PC-3 (cell line): ENCODE results near the gene SMIM31. TPM values are rescaled to one million over a fixed set of nuclear protein-coding genes. Genes with fewer than 3 reads are reported as not detected.

Experiments
- ATAC-seq: fragments of 200-7000 bp; cut with Tn5 transposase; 2 replicates; pipeline ENCODE4 v1.9.1; 2020; ENCODE audit warnings: mild to moderate bottlenecking, moderate library complexity
- BruUV-seq: library from RNA; stranded (reverse); fragments of 400-500 nt; replicated peaks from 2 replicates; lab custom pipeline; 2021; lab: Mats Ljungman, UMichigan
- CTCF ChIA-PET: fragments of 300-600 bp; sonication (Branson Sonifier 250); formaldehyde crosslinking; loops from one replicate; lab custom pipeline; 2022; ENCODE audit warnings: antibody characterized with exemption; lab: Charles Lee
- POLR2A ChIA-PET: fragments of 300-600 bp; sonication (Branson Sonifier 250); formaldehyde crosslinking; loops from one replicate; lab custom pipeline; 2022; ENCODE audit warnings: antibody characterized with exemption; ENCODE audit not compliant: unreplicated experiment; lab: Charles Lee
- DNase-seq: peaks from one replicate; pipeline ENCODE4 v3.0.0-alpha.2; 2015
- H2AFZ ChIP-seq: fragments of 300-600 bp; sonication (generic); 2 replicates; pipeline ENCODE4 v1.6.0; 2016; ENCODE audit warnings: antibody characterized with exemption, low read length
- H3F3A ChIP-seq: fragments of 300-600 bp; sonication (generic); one replicate; pipeline ENCODE4 v1.6.0; 2017; ENCODE audit warnings: antibody characterized with exemption, low read length, control low read depth, mild to moderate bottlenecking; ENCODE audit not compliant: unreplicated experiment
- H3K27ac ChIP-seq: fragments of 300-600 bp; sonication (generic); 2 replicates; pipeline ENCODE4 v1.5.1; 2016; ENCODE audit warnings: mild to moderate bottlenecking, low read length
- H3K27me3 ChIP-seq: fragments of 300-600 bp; sonication (generic); 2 replicates; pipeline ENCODE4 v1.6.1; 2016; ENCODE audit warnings: low read length, mixed read lengths
- H3K36me3 ChIP-seq: fragments of 300-600 bp; sonication (generic); 2 replicates; pipeline ENCODE4 v1.6.1; 2016; ENCODE audit warnings: low read depth, mixed run types, low read length, mixed read lengths
- H3K4me1 ChIP-seq: fragments of 300-600 bp; sonication (generic); 2 replicates; pipeline ENCODE4 v1.5.1; 2016; ENCODE audit warnings: low read length; ENCODE audit not compliant: insufficient read depth
- H3K4me2 ChIP-seq: fragments of 300-600 bp; sonication (generic); 2 replicates; pipeline ENCODE4 v1.6.0; 2016; ENCODE audit warnings: low read length
- H3K4me3 ChIP-seq: fragments of 300-600 bp; sonication (generic); 2 replicates; pipeline ENCODE4 v1.5.1; 2016; ENCODE audit warnings: mild to moderate bottlenecking, low read length, mixed read lengths
- H3K79me2 ChIP-seq: fragments of 300-600 bp; sonication (generic); 2 replicates; pipeline ENCODE4 v1.6.1; 2017; ENCODE audit warnings: low read length, mixed read lengths
- H3K9ac ChIP-seq: fragments of 300-600 bp; sonication (generic); 2 replicates; pipeline ENCODE4 v1.6.0; 2016; ENCODE audit warnings: mild to moderate bottlenecking, low read length
- H3K9me2 ChIP-seq: fragments of 300-600 bp; sonication (generic); replicated peaks from 2 replicates; pipeline ENCODE4 v1.6.1; 2016; ENCODE audit warnings: mixed run types, low read length, mixed read lengths
- H3K9me3 ChIP-seq: fragments of 300-600 bp; sonication (generic); 2 replicates; pipeline ENCODE4 v1.6.1; 2016; ENCODE audit warnings: low read length, mixed read lengths
- H4K20me1 ChIP-seq: fragments of 300-600 bp; sonication (generic); 2 replicates; pipeline ENCODE4 v1.6.1; 2016; ENCODE audit warnings: low read length, mixed read lengths
- CTCF ChIP-seq: fragments of 300-600 bp; sonication (generic); conservative IDR thresholded peaks from 2 replicates; pipeline ENCODE4 v1.5.1; 2017; ENCODE audit warnings: antibody characterized with exemption, low read depth, mild to moderate bottlenecking, low read length
- EZH2 ChIP-seq: fragments of 300-600 bp; sonication (generic); IDR thresholded peaks from one replicate; pipeline ENCODE4 v1.6.1; 2017; ENCODE audit warnings: antibody characterized with exemption, mild to moderate bottlenecking, low read length; ENCODE audit not compliant: unreplicated experiment
- EZH2phosphoT487 ChIP-seq: fragments of 300-600 bp; sonication (generic); IDR thresholded peaks from 2 replicates; pipeline ENCODE4 v1.6.1; 2018; ENCODE audit warnings: mild to moderate bottlenecking, antibody characterized with exemption, low read length, borderline replicate concordance
- intact Hi-C: fragments of 100-400 bp; cut with micrococcal nuclease; formaldehyde crosslinking; loops from 2 replicates; pipeline ENCODE4 v1.9.0; 2023
- total RNA-seq: library from RNA; depleted of rRNA; stranded (reverse); fragments of >200 nt; gene quantifications from 2 replicates; pipeline ENCODE4 v1.2.3, GENCODE V29; 2014

Gene SMIM31
- total RNA-seq, 1 experiment from 2014 or later = not detected

DNA sequence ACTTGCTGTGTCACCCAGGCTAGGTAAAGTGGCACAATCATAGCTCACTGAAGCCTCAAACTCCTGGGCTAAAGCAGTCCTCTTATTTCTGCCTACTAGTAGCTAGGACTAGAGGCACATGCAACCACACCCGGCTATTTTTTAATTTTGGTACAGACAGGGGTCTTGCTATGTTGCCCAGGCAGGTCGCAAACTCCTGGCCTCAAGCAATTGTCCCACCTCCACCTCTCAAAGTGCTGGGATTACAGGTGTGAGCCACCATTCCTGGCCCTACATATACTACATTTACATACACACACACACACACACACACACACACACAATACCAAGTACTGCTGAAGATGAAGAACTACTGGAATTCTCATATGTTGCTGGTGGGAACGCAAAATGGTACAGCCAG lies 26.9 kb downstream of the SMIM31 start:
- no peak overlapping the region for H3K9ac ChIP-seq
- H2AFZ ChIP-seq = no peak overlapping the region
- H3K79me2 ChIP-seq = no peaks in the 10 kb centered on the region
- no peaks in the 10 kb centered on the region for H4K20me1 ChIP-seq
- no peaks in the 10 kb centered on the region for H3K9me2 ChIP-seq
- no peaks in the 10 kb centered on the region for H3K9me3 ChIP-seq
- no TSS peak for BruUV-seq
- CTCF ChIA-PET = interaction anchor here (0.6 kb wide), 1 partner anchor 237 kb away, joined by 3 read pairs; no protein-coding TSS in a partner anchor
- ATAC-seq (no peak), DNase-seq (no peak)
- H3K27ac ChIP-seq = no peak overlapping the region
- no peaks in the 10 kb centered on the region for H3K27me3 ChIP-seq
- no peak overlapping the region for H3K4me2 ChIP-seq
- no peak overlapping the region for H3K4me3 ChIP-seq
- POLR2A ChIA-PET = no interaction called here
- H3K36me3 ChIP-seq = no peaks in the 10 kb centered on the region
- no peaks in the 10 kb centered on the region for H3K4me1 ChIP-seq
- intact Hi-C loops = no loop called here
- TF ChIP-seq CTCF (no peak), EZH2 (no peak), EZH2phosphoT487 (no peak)
- H3F3A ChIP-seq = no peaks in the 10 kb centered on the region

- CTCF ChIA-PET = no interaction called here
- no peak overlapping the region for H3K27ac ChIP-seq
- ATAC-seq (no peak), DNase-seq (no peak)
- H3K4me2 ChIP-seq = no peak overlapping the region
- BruUV-seq = no TSS peak
- H3K79me2 ChIP-seq = no peaks in the 10 kb centered on the region
- H3K4me1 ChIP-seq = no peaks in the 10 kb centered on the region
- no peaks in the 10 kb centered on the region for H3K9me2 ChIP-seq
- H4K20me1 ChIP-seq = no peaks in the 10 kb centered on the region
- H3K36me3 ChIP-seq = no peaks in the 10 kb centered on the region
- H3K4me3 ChIP-seq = no peak overlapping the region
- intact Hi-C loops = no loop called here
- POLR2A ChIA-PET = no interaction called here
- H2AFZ ChIP-seq = no peak overlapping the region
- no peaks in the 10 kb centered on the region for H3K9me3 ChIP-seq
- H3K27me3 ChIP-seq = no peaks in the 10 kb centered on the region
- H3K9ac ChIP-seq = no peak overlapping the region
- no peak for TF ChIP-seq CTCF
- no peak for TF ChIP-seq EZH2
- no peak for TF ChIP-seq EZH2phosphoT487
- H3F3A ChIP-seq = no peaks in the 10 kb centered on the region
Measured at GRCh38 chr4:164783976-164784375, 30.0 kb downstream of the SMIM31 start.

GRCh38 chr4:164789047-164789446 lies 35.1 kb downstream of the SMIM31 start:
- CTCF ChIA-PET = no interaction called here

More at GRCh38 chr4:164789047-164789446, 35.1 kb downstream of the SMIM31 start:
- intact Hi-C loops = no loop called here
- no TSS peak for BruUV-seq
- no peaks in the 10 kb centered on the region for H3K36me3 ChIP-seq
- TF ChIP-seq CTCF (no peak), EZH2 (no peak), EZH2phosphoT487 (no peak)
- H3K79me2 ChIP-seq = no peaks in the 10 kb centered on the region
- no peak overlapping the region for H3K4me2 ChIP-seq
- no peaks in the 10 kb centered on the region for H3K4me1 ChIP-seq
- no peak for DNase-seq
- no peak overlapping the region for H3K27ac ChIP-seq
- H3F3A ChIP-seq = no peaks in the 10 kb centered on the region
- no peaks in the 10 kb centered on the region for H3K9me3 ChIP-seq
- H3K9ac ChIP-seq = no peak overlapping the region
- no peak for ATAC-seq
- H3K4me3 ChIP-seq = no peak overlapping the region
- H2AFZ ChIP-seq = no peak overlapping the region
- no peaks in the 10 kb centered on the region for H4K20me1 ChIP-seq
- H3K27me3 ChIP-seq = no peaks in the 10 kb centered on the region
- no peaks in the 10 kb centered on the region for H3K9me2 ChIP-seq
- POLR2A ChIA-PET = no interaction called here
